Prostate gland (tissue), 2 donors: ENCODE measurements around the gene TMEM63C.

Source experiments
- POLR2A ChIP-seq: fragments of 450-650 bp; IDR thresholded peaks from one replicate; pipeline ENCODE4 v1.6.1; 2016; ENCODE audit warnings: antibody characterized with exemption, mild to moderate bottlenecking
- POLR2AphosphoS5 ChIP-seq: sonication (generic); formaldehyde crosslinking; IDR thresholded peaks from one replicate; pipeline ENCODE4 v1.6.1; 2017; ENCODE audit warnings: antibody characterized with exemption
- TF ChIP-seq, protein P1 (sequence below), 4 experiments: fragments of 200-600 bp in 2 of 4; fragments of 450-650 bp in 2 of 4; sonication (generic) in 2 of 4; IDR thresholded peaks; 1 replicate in 3 of 4; 2 replicates in 1 of 4; pipeline ENCODE4 v1.5.1; 2016 to 2019; ENCODE audit warnings: antibody characterized with exemption in 4 of 4, mild to moderate bottlenecking in 2 of 4, moderate library complexity in 2 of 4

GRCh38 chr14:77208979-77209318 is 27.4 kb downstream of the TMEM63C start:
- TF ChIP-seq, protein P1, sequence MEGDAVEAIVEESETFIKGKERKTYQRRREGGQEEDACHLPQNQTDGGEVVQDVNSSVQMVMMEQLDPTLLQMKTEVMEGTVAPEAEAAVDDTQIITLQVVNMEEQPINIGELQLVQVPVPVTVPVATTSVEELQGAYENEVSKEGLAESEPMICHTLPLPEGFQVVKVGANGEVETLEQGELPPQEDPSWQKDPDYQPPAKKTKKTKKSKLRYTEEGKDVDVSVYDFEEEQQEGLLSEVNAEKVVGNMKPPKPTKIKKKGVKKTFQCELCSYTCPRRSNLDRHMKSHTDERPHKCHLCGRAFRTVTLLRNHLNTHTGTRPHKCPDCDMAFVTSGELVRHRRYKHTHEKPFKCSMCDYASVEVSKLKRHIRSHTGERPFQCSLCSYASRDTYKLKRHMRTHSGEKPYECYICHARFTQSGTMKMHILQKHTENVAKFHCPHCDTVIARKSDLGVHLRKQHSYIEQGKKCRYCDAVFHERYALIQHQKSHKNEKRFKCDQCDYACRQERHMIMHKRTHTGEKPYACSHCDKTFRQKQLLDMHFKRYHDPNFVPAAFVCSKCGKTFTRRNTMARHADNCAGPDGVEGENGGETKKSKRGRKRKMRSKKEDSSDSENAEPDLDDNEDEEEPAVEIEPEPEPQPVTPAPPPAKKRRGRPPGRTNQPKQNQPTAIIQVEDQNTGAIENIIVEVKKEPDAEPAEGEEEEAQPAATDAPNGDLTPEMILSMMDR (IDR thresholded peaks at IDR 0.05) = no peak
- no peak for TF ChIP-seq POLR2AphosphoS5
- no peak for TF ChIP-seq POLR2A
